H1 (cell line): Measurements from ENCODE around the gene KTN1. TPM values are rescaled to one million over a fixed set of nuclear protein-coding genes. Genes with fewer than 3 reads are reported as not detected.

Experiments
- EZH2 ChIP-seq: fragments of 200-600 bp; sonication (generic); IDR thresholded peaks from 2 replicates; pipeline ENCODE4 v1.7.1; 2012; ENCODE audit warnings: low read depth, mild to moderate bottlenecking, moderate library complexity, low read length, inconsistent platforms; ENCODE audit not compliant: severe bottlenecking
- JUN ChIP-seq: IDR thresholded peaks from 2 replicates; pipeline ENCODE4 v1.6.1; 2011; ENCODE audit warnings: low read depth, mild to moderate bottlenecking, improper control_type of control experiment, low read length
- RAD21 ChIP-seq, 2 experiments: IDR thresholded peaks in 1 of 2; conservative IDR thresholded peaks in 1 of 2; 2 replicates each; pipeline ENCODE4 v1.6.1; 2011; ENCODE audit warnings: low read depth in 2 of 2, low read length in 2 of 2, improper control_type of control experiment in 1 of 2, inconsistent platforms in 1 of 2, mild to moderate bottlenecking in 1 of 2, moderate library complexity in 1 of 2
- RXRA ChIP-seq: IDR thresholded peaks from 2 replicates; pipeline ENCODE4 v1.6.1; 2011; ENCODE audit warnings: low read depth, mild to moderate bottlenecking, low read length, moderate library complexity; ENCODE audit not compliant: insufficient read depth
- TEAD4 ChIP-seq: IDR thresholded peaks from 2 replicates; pipeline ENCODE4 v1.6.1; 2012; ENCODE audit warnings: low read depth, low read length, inconsistent platforms, mixed read lengths
- polyA plus RNA-seq, 7 experiments: library from polyadenylated mRNA; depleted of rRNA in 3 of 7; stranded (reverse) in 5 of 7; unstranded in 2 of 7; fragments of >200 nt in 5 of 7; fragments of 200-250 nt in 2 of 7; gene quantifications; 1 replicate in 5 of 7; 2 replicates in 1 of 7; 4 replicates in 1 of 7; pipeline versions ENCODE4 v1.2.1 to v1.2.3, GENCODE V29; 2011 to 2013; ENCODE audit warnings: missing spikeins in 2 of 7, mixed read lengths in 2 of 7
- total RNA-seq: library from RNA; stranded (reverse); fragmentation: NEBNext Ultra II Directional; extraction: Animal tissue kit (Norgen Biotek cat#: 25700); gene quantifications from 2 replicates; pipeline ENCODE4 v1.2.1, GENCODE V29; 2021

KTN1 gene
- total and polyA plus RNA-seq, 2 of the 8 experiments (the other 6 are each of a cell fraction or from before 2014, with no cell fraction given), result 15.4 to 151 TPM

GRCh38 chr14:55698051-55698450 is 118.0 kb downstream of the KTN1 start (continued):
- TF ChIP-seq TEAD4 (no peak), RXRA (no peak), RAD21 (IDR thresholded peaks at IDR 0.05 in 1 of 2, conservative IDR thresholded peaks at IDR 0.05 in 1 of 2; ENCODE audit: low read depth in 2 of 2, low read length in 2 of 2) (no peak), JUN (no peak), EZH2 (no peak)
